Dermis blood vessel endothelial cell (primary cell): ENCODE measurements around the gene SPRYD4. TPM values are rescaled to one million over a fixed set of nuclear protein-coding genes. Genes with fewer than 3 reads are reported as not detected.
A peak's percentile ranks its signal among the peaks of the same experiment; 100 is the strongest.
"Not testable (repeated sequence)": the region's sequence is repeated elsewhere in the genome, so short reads cannot be mapped to it uniquely, and the experiment has no call there.

Experiments used
- DNase-seq: peaks from one replicate; pipeline ENCODE4 v3.0.0; 2010
- total RNA-seq: library from RNA; depleted of rRNA; stranded (reverse); fragments of >200 nt; gene quantifications from 2 replicates; pipeline ENCODE4 v1.2.3, GENCODE V29; 2014

The SPRYD4 gene
- 1.6 and 2.4 TPM in 2 replicates for total RNA-seq

GRCh38 chr12:56468216-56469006 lies at the start of gene SPRYD4:
Gene SPRYD4, plus strand, starts transcription at chr12:56468578. Its CDS starts 14 bp downstream, at chr12:56468592.
- DNase-seq, result peak; percentile 96

- no peak for DNase-seq
These were observed 48.0 kb upstream of the SPRYD4 start for GRCh38 chr12:56420411-56420810.

GRCh38 chr12:56425193-56425592 lies 43.2 kb upstream of the SPRYD4 start:
- DNase-seq, result peak; percentile 14

GRCh38 chr12:56425940-56426438 lies 42.4 kb upstream of the SPRYD4 start:
- no peak for DNase-seq

DNA sequence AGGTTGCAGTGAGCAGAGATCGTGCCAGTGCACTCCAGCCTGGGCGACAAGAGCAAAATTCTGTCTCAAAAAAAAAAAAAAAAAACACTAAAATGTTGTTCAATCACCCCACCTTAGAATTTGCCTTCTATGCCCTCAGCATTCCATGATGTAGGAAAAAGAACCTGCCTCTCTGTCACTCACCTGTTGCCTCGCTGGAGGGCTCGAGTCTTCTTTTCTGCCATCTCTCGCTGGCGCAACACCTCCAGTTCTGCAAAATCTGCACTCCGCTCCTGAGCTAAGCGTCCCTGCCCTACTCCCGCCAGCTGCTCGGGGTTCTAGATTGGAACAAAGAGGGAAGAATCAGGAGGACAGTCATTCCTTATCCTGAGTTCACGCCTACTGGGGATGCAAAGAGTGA lies 37.1 kb upstream of the SPRYD4 start:
- no peak for DNase-seq

- no peak for DNase-seq
These were observed 36.5 kb upstream of the SPRYD4 start for GRCh38 chr12:56431850-56432249.

- DNase-seq, result no peak
These were observed 33.5 kb upstream of the SPRYD4 start for GRCh38 chr12:56434828-56435227.

DNA sequence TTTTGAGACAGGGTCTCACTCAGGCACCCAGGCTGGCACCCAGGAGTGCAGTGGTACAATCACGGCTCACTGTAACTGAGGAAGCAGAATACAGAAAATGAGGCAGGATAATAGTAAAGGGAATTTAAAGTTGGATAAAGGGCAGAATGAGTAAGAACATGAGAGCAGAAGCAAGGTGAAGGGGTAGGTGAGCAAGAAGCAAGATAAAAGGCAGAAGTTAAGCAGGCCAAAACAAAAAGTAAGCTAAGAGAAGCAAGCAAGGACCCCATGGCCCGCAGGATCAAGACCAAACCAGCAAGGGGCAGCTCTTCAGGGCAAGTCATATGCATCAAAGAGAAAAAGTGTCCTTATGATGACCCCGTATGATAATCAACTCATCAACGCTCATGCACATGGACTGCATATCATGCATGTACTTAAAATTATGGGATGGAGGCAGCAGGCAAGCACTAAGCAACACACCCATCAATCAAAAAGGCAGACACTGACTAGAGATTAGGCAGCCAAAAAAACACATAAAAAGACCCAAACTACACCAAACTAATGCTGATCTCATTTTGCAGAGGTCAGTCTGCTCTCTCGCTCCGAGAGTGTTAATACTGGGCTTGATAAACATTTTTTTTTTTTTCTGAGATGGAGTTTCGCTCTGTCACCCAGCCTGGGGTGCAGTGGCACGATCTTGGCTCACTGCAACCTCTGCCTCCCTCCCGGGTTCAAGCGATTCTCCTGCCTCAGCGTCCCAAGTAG lies 30.8 kb upstream of the SPRYD4 start:
- no peak for DNase-seq

GRCh38 chr12:56443208-56443607 lies 25.2 kb upstream of the SPRYD4 start:
- not testable (repeated sequence) for DNase-seq

GRCh38 chr12:56448860-56449621 lies 19.3 kb upstream of the SPRYD4 start, which contains the start of gene TIMELESS:
Gene TIMELESS, minus strand, starts transcription at chr12:56449426. Its CDS starts 15,256 bp downstream, at chr12:56434170.
- DNase-seq, result peak; percentile 92

DNA sequence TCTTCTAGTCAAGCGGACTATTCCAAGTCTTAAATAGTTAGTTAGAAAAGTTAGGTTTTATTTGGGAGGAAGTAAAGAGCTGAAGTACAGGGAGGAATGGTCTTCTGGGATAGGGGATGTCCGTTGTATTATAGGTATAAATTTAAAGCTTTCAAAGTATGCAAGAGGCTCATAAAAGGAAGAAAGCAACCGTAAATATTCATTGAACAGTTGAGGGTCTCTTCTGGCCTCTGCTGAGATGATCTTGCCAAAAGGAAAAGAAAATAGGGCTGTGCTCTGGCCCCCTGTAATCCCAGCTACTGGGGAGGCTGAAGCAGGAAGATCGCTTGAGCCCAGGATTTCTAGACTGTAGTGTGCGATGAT lies 18.8 kb upstream of the SPRYD4 start:
- DNase-seq, result no peak

DNA sequence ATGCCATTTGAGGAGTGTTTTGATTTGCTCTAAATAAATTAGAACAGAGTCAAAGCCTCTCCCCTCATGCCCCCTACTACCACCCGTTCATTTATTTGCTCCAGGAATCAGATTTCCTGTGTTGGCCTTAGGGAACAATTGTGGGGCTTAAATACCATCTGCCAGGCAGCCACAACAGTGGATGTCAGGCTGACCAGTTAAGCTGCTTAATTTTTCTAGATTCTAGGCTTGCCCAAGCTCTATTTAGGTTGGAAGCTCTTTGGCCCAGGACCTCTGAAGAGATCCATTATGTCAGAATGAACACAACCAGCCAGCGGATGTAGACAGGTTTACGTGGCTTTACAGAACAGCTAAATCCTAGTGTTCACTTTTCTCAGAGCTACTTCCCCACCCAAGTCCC lies 18.1 kb upstream of the SPRYD4 start:
- DNase-seq, result no peak

GRCh38 chr12:56451147-56451546 lies 17.2 kb upstream of the SPRYD4 start:
- no peak for DNase-seq

- no peak for DNase-seq
These were observed 13.8 kb upstream of the SPRYD4 start, which contains the start of gene MIP for GRCh38 chr12:56454557-56454956. Gene MIP, minus strand, starts transcription at chr12:56454657. Its CDS starts 44 bp downstream, at chr12:56454613.

DNA sequence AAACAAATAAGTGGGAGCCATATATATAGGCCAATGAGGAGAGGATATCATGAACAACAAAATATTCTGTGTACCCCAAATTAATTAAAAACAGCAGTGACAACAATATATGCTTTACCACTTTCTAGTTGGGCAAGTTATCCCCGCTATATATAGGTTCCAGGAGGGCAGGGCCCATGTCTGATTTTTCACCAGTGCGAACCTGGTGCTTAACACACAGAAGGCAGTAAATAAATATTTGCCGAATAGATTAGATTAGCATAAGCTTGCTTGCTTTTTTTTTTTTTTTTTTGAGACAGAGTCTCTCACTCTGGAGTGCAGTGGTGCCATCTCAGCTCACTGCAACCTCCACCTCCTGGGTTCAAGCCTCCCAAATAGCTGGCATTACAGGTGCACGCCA lies 10.6 kb upstream of the SPRYD4 start:
- no peak for DNase-seq

DNA sequence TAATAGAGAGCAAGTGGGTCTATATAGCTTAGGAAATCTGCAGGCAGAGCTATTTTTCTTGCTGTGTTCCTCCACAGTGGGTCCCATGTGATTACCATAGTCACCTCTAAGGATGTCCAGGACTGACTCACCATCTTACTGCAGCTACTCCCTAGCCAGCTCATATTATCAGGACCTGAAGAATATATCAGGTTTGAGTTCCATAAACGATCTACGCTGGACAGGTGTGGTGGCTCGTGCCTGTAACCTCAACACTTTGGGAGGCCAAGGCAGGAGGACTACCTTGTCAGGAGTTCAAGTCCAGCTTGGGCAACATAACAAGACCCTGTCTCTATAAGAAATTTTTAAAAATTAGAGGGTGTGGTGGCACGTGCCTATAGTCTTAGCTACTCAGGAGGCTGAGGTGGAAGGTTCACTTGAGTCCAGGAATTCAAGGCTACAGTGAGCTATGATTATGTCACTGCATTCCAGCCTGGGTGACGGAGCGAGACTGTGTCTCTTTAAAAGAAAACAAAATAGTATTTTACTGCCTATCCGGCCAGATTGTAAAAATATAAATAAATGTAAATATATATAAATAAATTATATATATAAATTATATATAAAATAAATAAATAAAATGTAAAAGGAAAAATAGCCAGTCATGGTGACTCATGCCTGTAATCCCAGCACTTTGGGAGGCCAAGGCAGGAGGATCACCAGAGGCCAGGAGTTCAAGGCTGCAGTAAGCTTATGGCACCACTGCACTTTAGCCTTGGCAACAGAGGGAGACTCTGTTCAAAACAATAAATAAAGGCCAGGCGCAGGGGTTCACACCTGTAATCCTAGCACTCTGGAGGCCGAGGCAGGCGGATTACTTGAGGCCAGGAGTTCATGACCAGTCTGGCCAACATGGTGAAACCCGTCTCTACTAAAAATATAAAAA lies 6.9 kb upstream of the SPRYD4 start:
- no peak for DNase-seq

DNA sequence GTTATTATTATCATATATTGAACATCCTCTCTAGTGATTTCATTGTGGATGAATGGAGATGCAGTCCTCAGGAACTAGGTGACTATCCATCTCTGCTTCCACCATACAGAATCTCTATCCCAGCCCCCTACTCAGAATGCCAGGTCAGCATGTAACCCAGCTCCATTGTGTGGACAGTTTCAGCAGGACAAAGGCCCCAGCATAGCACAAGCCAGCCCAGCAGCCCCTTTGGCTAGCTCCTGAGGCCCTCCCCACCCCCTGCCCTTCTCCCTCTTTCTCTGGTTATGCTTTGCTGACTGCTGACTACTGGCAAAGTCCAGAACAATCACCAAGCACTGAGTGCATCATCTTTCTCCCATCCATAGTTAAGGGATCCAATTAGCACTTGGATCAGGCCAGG lies 5.8 kb upstream of the SPRYD4 start:
- DNase-seq, result no peak

DNA sequence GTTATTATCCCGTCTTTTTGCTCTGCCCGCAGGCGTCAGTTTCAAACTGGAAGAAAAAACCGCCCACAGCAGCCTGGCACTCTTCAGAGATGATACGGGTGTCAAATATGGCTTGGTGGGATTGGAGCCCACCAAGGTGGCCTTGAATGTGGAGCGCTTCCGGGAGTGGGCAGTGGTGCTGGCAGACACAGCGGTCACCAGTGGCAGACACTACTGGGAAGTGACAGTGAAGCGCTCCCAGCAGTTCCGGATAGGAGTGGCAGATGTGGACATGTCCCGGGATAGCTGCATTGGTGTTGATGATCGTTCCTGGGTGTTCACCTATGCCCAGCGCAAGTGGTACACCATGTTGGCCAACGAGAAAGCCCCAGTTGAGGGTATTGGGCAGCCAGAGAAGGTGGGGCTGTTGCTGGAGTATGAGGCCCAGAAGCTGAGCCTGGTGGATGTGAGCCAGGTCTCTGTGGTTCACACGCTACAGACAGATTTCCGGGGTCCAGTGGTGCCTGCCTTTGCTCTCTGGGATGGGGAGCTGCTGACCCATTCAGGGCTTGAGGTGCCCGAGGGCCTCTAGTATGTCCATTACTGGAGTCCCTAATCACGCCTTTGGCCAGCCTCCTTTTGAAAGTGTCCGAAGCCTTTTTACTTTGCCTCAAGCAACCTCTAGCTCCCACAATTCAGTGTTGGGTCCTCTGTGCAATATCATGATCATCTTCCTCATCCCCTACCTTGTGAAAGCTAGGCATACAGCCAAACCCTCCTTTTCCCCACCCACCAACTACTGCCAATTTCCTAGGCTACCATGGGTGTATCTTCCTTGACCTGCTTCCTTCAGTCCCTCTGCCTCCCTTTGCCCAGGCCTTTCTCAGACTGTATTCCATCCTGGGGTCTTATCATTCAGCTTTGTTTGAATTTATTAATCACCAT lies 891 bp downstream of the SPRYD4 start:
- DNase-seq, result peak; percentile 35

DNA sequence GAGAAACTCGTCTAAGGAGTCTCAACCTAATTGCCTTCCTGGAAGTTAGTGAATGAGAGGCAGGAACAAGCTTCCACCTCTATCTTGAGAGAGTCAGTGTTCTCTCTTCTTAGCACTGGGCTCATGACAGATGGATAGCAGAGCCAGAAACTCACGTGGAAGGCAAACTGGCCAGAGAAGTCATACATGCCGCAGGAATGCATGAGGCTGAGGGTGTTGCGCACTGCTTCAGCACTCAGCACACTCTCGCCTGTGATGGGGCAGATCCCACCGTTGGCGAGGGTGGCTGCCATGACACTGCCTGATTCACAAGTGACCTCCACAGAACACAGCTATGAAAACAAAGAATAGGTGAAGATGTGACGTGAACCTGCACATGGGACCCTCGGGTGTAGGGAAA lies 6.0 kb downstream of the SPRYD4 start:
- DNase-seq, result no peak

- no peak for DNase-seq
These were observed 7.8 kb downstream of the SPRYD4 start for GRCh38 chr12:56476143-56476542.
